ENCODE results near the gene TNFRSF13B.
A peak's percentile ranks its signal among the peaks of the same experiment; 100 is the strongest.

Gene TNFRSF13B

GRCh38 chr17:16937431-16937830, 34.5 kb downstream of the TNFRSF13B start:
- no peak overlapping the region for H2AFZ ChIP-seq (ENCODE audit: low read depth, low read length)
- no peaks in the 10 kb centered on the region for H3K79me2 ChIP-seq (ENCODE audit: insufficient read depth, low read length)
- H3K27me3 ChIP-seq (ENCODE audit: insufficient read depth, low read length, poor library complexity) = no peaks in the 10 kb centered on the region
- TF ChIP-seq EZH2 (IDR thresholded peaks at IDR 0.05; ENCODE audit: borderline replicate concordance, low read depth, low read length, severe bottlenecking) (no peak), CTCF (IDR thresholded peaks at IDR 0.05; ENCODE audit: borderline replicate concordance, extremely low read depth, low read length, poor library complexity, severe bottlenecking) (no peak)
- peaks cover 25% of the 10 kb centered on the region for H3K4me1 ChIP-seq (ENCODE audit: insufficient read depth, low read length)
- no peak overlapping the region for H3K4me3 ChIP-seq (ENCODE audit: low read depth in 1 of 2, low read length in 2 of 2)
- H3K27ac ChIP-seq (ENCODE audit: low read length) = no peak overlapping the region
- no peak overlapping the region for H3K4me2 ChIP-seq (ENCODE audit: insufficient read depth, low read length)
- no peaks in the 10 kb centered on the region for H3K36me3 ChIP-seq (ENCODE audit: insufficient read depth, low read length)
- H3K9ac ChIP-seq (ENCODE audit: low read depth, low read length) = no peak overlapping the region
- no peaks in the 10 kb centered on the region for H4K20me1 ChIP-seq (ENCODE audit: insufficient read depth, low read length)
- ATAC-seq (ENCODE audit: insufficient read depth, low read depth) (no peak), DNase-seq (no peak)
- no peaks in the 10 kb centered on the region for H3K9me3 ChIP-seq (ENCODE audit: insufficient read depth, low read length, severe bottlenecking)

- Histone ChIP-seq H3K27ac (ENCODE audit: low read length) (no peak overlapping the region), H3K27me3 (ENCODE audit: insufficient read depth, low read length, poor library complexity) (no peaks in the 10 kb centered on the region), H4K20me1 (ENCODE audit: insufficient read depth, low read length) (no peaks in the 10 kb centered on the region), H3K9ac (ENCODE audit: low read depth, low read length) (no peak overlapping the region), H3K36me3 (ENCODE audit: insufficient read depth, low read length) (no peaks in the 10 kb centered on the region), H3K9me3 (ENCODE audit: insufficient read depth, low read length, severe bottlenecking) (no peaks in the 10 kb centered on the region), H2AFZ (ENCODE audit: low read depth, low read length) (no peak overlapping the region), H3K79me2 (ENCODE audit: insufficient read depth, low read length) (no peaks in the 10 kb centered on the region), H3K4me3 (ENCODE audit: low read depth in 1 of 2, low read length in 2 of 2) (no peak overlapping the region), H3K4me1 (ENCODE audit: insufficient read depth, low read length) (peaks cover 25% of the 10 kb centered on the region), H3K4me2 (ENCODE audit: insufficient read depth, low read length) (no peak overlapping the region)
- ATAC-seq (ENCODE audit: insufficient read depth, low read depth) = no peak
- peak; percentile 3 for DNase-seq
- TF ChIP-seq CTCF (IDR thresholded peaks at IDR 0.05; ENCODE audit: borderline replicate concordance, extremely low read depth, low read length, poor library complexity, severe bottlenecking) = no peak
- no peak for TF ChIP-seq EZH2 (IDR thresholded peaks at IDR 0.05; ENCODE audit: borderline replicate concordance, low read depth, low read length, severe bottlenecking)
Measured at GRCh38 chr17:16936536-16937310, 35.2 kb downstream of the TNFRSF13B start.

GRCh38 chr17:16935786-16936185, 36.1 kb downstream of the TNFRSF13B start:
- peaks cover 25% of the 10 kb centered on the region for H3K4me1 ChIP-seq (ENCODE audit: insufficient read depth, low read length)
- no peaks in the 10 kb centered on the region for H4K20me1 ChIP-seq (ENCODE audit: insufficient read depth, low read length)
- ATAC-seq (ENCODE audit: insufficient read depth, low read depth) (no peak), DNase-seq (no peak)
- no peak overlapping the region for H3K4me3 ChIP-seq (ENCODE audit: low read depth in 1 of 2, low read length in 2 of 2)
- no peak overlapping the region for H3K9ac ChIP-seq (ENCODE audit: low read depth, low read length)
- H3K79me2 ChIP-seq (ENCODE audit: insufficient read depth, low read length) = no peaks in the 10 kb centered on the region
- H3K9me3 ChIP-seq (ENCODE audit: insufficient read depth, low read length, severe bottlenecking) = no peaks in the 10 kb centered on the region
- no peaks in the 10 kb centered on the region for H3K27me3 ChIP-seq (ENCODE audit: insufficient read depth, low read length, poor library complexity)
- no peaks in the 10 kb centered on the region for H3K36me3 ChIP-seq (ENCODE audit: insufficient read depth, low read length)
- no peak overlapping the region for H3K4me2 ChIP-seq (ENCODE audit: insufficient read depth, low read length)
- no peak overlapping the region for H3K27ac ChIP-seq (ENCODE audit: low read length)
- TF ChIP-seq EZH2 (IDR thresholded peaks at IDR 0.05; ENCODE audit: borderline replicate concordance, low read depth, low read length, severe bottlenecking) (no peak), CTCF (IDR thresholded peaks at IDR 0.05; ENCODE audit: borderline replicate concordance, extremely low read depth, low read length, poor library complexity, severe bottlenecking) (no peak)
- no peak overlapping the region for H2AFZ ChIP-seq (ENCODE audit: low read depth, low read length)

All from DND-41 (cell line).